Mesendoderm (in vitro differentiated cells): ENCODE data around the gene KL.

Experiments
- DNase-seq: peaks from one replicate; pipeline ENCODE4 v3.0.0; 2013
- H2AK5ac ChIP-seq: 2 replicates; pipeline ENCODE4 v1.6.1; 2013; ENCODE audit warnings: low read length, inconsistent platforms
- H2BK120ac ChIP-seq: 2 replicates; pipeline ENCODE4 v1.6.1; 2013; ENCODE audit warnings: low read depth, mild to moderate bottlenecking, low read length, moderate library complexity, mixed read lengths
- H2BK15ac ChIP-seq: replicated peaks from 2 replicates; pipeline ENCODE4 v1.6.1; 2013; ENCODE audit warnings: low read depth, mild to moderate bottlenecking, moderate library complexity
- H2BK5ac ChIP-seq: 2 replicates; pipeline ENCODE4 v1.6.1; 2013; ENCODE audit warnings: low read length, inconsistent platforms
- H3K18ac ChIP-seq: 2 replicates; pipeline ENCODE4 v1.6.1; 2013; ENCODE audit warnings: mild to moderate bottlenecking, low read length, mixed read lengths
- H3K23ac ChIP-seq: one replicate; pipeline ENCODE4 v1.6.1; 2013; ENCODE audit warnings: low read length
- H3K27ac ChIP-seq: 2 replicates; pipeline ENCODE4 v1.5.1; 2013; ENCODE audit warnings: low read depth, mild to moderate bottlenecking, inconsistent platforms, low read length, moderate library complexity
- H3K27me3 ChIP-seq: 2 replicates; pipeline ENCODE4 v1.6.1; 2013; ENCODE audit warnings: low read length, control low read depth, mild to moderate bottlenecking, inconsistent platforms; ENCODE audit not compliant: insufficient read depth, poor library complexity
- H3K36me3 ChIP-seq: 2 replicates; pipeline ENCODE4 v1.6.1; 2013; ENCODE audit warnings: low read length, inconsistent platforms; ENCODE audit not compliant: control insufficient read depth, insufficient read depth
- H3K4ac ChIP-seq: one replicate; pipeline ENCODE4 v1.6.1; 2013; ENCODE audit warnings: low read depth, mild to moderate bottlenecking, low read length, moderate library complexity
- H3K4me1 ChIP-seq: 2 replicates; pipeline ENCODE4 v1.6.1; 2013; ENCODE audit warnings: low read depth, low read length, inconsistent platforms; ENCODE audit not compliant: control insufficient read depth
- H3K4me2 ChIP-seq: 2 replicates; pipeline ENCODE4 v1.6.1; 2013; ENCODE audit warnings: low read length
- H3K4me3 ChIP-seq: 2 replicates; pipeline ENCODE4 v1.5.1; 2013; ENCODE audit warnings: mild to moderate bottlenecking, low read length
- H3K56ac ChIP-seq: one replicate; pipeline ENCODE4 v1.6.1; 2013; ENCODE audit warnings: low read length
- H3K79me1 ChIP-seq: 2 replicates; pipeline ENCODE4 v1.6.1; 2013; ENCODE audit warnings: low read length, inconsistent platforms
- H3K79me2 ChIP-seq: 2 replicates; pipeline ENCODE4 v1.6.1; 2013; ENCODE audit warnings: mild to moderate bottlenecking, low read length; ENCODE audit not compliant: control insufficient read depth, insufficient read depth
- H3K9ac ChIP-seq: 2 replicates; pipeline ENCODE4 v1.6.1; 2013; ENCODE audit warnings: low read length, inconsistent platforms
- H4K5ac ChIP-seq: one replicate; pipeline ENCODE4 v1.6.1; 2013; ENCODE audit warnings: low read length
- H4K8ac ChIP-seq: one replicate; pipeline ENCODE4 v1.6.1; 2013; ENCODE audit warnings: low read depth, mild to moderate bottlenecking, control low read depth, low read length, moderate library complexity
- WGBS: extraction: QIAGEN DNeasy Blood & Tissue Kit; methylation state at CpG from one replicate; pipeline ENCODE4 v1.1.7; 2013; ENCODE audit warnings: low lambda C conversion rate, missing lambda C conversion rate; ENCODE audit not compliant: insufficient coverage; ENCODE audit errors: extremely low coverage; 5-methylcytosine and 5-hydroxymethylcytosine counted together

Gene KL

DNA sequence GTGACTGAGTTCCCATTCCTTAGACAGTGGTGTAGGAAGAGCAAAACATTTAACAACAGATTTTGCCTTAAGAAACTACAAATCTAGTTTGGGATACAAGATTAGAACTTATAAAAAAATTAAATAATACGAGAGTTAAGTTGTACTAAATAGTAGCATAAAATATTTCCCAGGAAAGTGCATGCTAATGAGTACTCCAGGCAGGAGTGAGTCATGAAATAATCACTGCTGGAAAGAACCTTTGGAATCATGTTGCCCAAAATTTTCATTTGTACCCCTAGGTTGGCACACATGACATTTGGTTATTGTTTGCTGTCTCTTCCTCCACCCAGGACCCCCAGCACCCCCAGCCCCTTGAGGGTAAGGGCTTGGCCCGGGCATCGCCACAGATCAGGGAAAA, 26.3 kb upstream of the KL start:
- H3K18ac ChIP-seq = no peak overlapping the region
- WGBS = no CpG with 5 or more reads among the region's 3 CpGs
- no peak overlapping the region for H3K27ac ChIP-seq
- no peaks in the 10 kb centered on the region for H3K4me1 ChIP-seq
- H3K56ac ChIP-seq = no peak overlapping the region
- no peak overlapping the region for H2AK5ac ChIP-seq
- no peak overlapping the region for H2BK5ac ChIP-seq
- H3K4me2 ChIP-seq = no peak overlapping the region
- no peak overlapping the region for H4K8ac ChIP-seq
- no peak for DNase-seq
- no peaks in the 10 kb centered on the region for H3K79me2 ChIP-seq
- no peak overlapping the region for H3K23ac ChIP-seq
- no peak overlapping the region for H3K9ac ChIP-seq
- H3K4me3 ChIP-seq = no peak overlapping the region
- H2BK120ac ChIP-seq = no peak overlapping the region
- no peaks in the 10 kb centered on the region for H3K27me3 ChIP-seq
- no peaks in the 10 kb centered on the region for H3K79me1 ChIP-seq
- H3K4ac ChIP-seq = no peak overlapping the region
- no peak overlapping the region for H2BK15ac ChIP-seq
- no peaks in the 10 kb centered on the region for H3K36me3 ChIP-seq
- no peak overlapping the region for H4K5ac ChIP-seq

- H3K36me3 ChIP-seq = no peaks in the 10 kb centered on the region
- WGBS = no CpG with 5 or more reads among the region's 8 CpGs
- no peak overlapping the region for H3K4ac ChIP-seq
- no peak overlapping the region for H2BK120ac ChIP-seq
- no peak overlapping the region for H3K27ac ChIP-seq
- no peaks in the 10 kb centered on the region for H3K79me1 ChIP-seq
- H3K4me2 ChIP-seq = no peak overlapping the region
- no peak overlapping the region for H2BK5ac ChIP-seq
- no peak overlapping the region for H3K23ac ChIP-seq
- no peak overlapping the region for H2AK5ac ChIP-seq
- no peaks in the 10 kb centered on the region for H3K27me3 ChIP-seq
- no peak overlapping the region for H4K8ac ChIP-seq
- H3K4me3 ChIP-seq = no peak overlapping the region
- H2BK15ac ChIP-seq = no peak overlapping the region
- no peak overlapping the region for H3K56ac ChIP-seq
- H3K4me1 ChIP-seq = no peaks in the 10 kb centered on the region
- no peak overlapping the region for H3K9ac ChIP-seq
- H3K79me2 ChIP-seq = no peaks in the 10 kb centered on the region
- no peak for DNase-seq
- no peak overlapping the region for H4K5ac ChIP-seq
- no peak overlapping the region for H3K18ac ChIP-seq
Observed at GRCh38 chr13:32993145-32993544, 23.1 kb upstream of the KL start.

DNA sequence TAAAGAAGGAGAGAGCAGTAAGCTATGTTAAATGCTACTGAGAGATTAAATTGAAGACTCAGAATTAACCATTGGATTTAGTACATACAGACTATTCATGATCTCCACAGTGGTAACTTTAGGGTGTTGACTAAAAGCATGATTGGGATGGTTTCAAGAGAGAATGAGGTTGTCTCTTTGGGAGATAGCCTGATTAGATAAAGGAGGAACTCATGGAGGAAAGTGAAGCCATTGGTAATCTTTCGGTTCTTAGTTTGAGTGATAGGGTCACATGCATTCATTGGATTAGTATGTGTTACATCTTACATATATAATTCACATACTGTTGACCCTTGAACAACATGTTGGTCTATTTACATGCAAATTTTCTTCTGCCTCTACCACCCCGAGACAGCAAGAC, 18.8 kb upstream of the KL start:
- no peaks in the 10 kb centered on the region for H3K27me3 ChIP-seq
- H3K79me2 ChIP-seq = no peaks in the 10 kb centered on the region
- H2BK120ac ChIP-seq = no peak overlapping the region
- no peak overlapping the region for H4K5ac ChIP-seq
- no peak overlapping the region for H2BK5ac ChIP-seq
- no peak overlapping the region for H3K18ac ChIP-seq
- no peak overlapping the region for H3K27ac ChIP-seq
- no peak overlapping the region for H3K23ac ChIP-seq
- no peak for DNase-seq
- H3K36me3 ChIP-seq = no peaks in the 10 kb centered on the region
- no peak overlapping the region for H3K4me3 ChIP-seq
- H2BK15ac ChIP-seq = no peak overlapping the region
- H3K9ac ChIP-seq = no peak overlapping the region
- H2AK5ac ChIP-seq = no peak overlapping the region
- WGBS = no CpG with 5 or more reads among the region's 2 CpGs
- H3K4ac ChIP-seq = no peak overlapping the region
- H3K4me2 ChIP-seq = no peak overlapping the region
- no peak overlapping the region for H3K56ac ChIP-seq
- H3K79me1 ChIP-seq = no peaks in the 10 kb centered on the region
- H4K8ac ChIP-seq = no peak overlapping the region
- no peaks in the 10 kb centered on the region for H3K4me1 ChIP-seq

- no peaks in the 10 kb centered on the region for H3K79me1 ChIP-seq
- no CpG with 5 or more reads among the region's 5 CpGs for WGBS
Observed at GRCh38 chr13:32998966-32999365, 17.3 kb upstream of the KL start.

GRCh38 chr13:33000365-33000764, 15.9 kb upstream of the KL start:
- H3K36me3 ChIP-seq = no peaks in the 10 kb centered on the region
- no peak overlapping the region for H3K56ac ChIP-seq
- no CpG with 5 or more reads among the region's 1 CpG for whole genome bisulfite sequencing
- no peak overlapping the region for H4K5ac ChIP-seq
- H3K4me2 ChIP-seq = no peak overlapping the region
- DNase-seq = no peak
- no peak overlapping the region for H3K23ac ChIP-seq
- no peak overlapping the region for H3K4ac ChIP-seq
- no peak overlapping the region for H3K27ac ChIP-seq
- no peaks in the 10 kb centered on the region for H3K79me2 ChIP-seq
- no peak overlapping the region for H3K4me3 ChIP-seq
- no peak overlapping the region for H3K18ac ChIP-seq
- H2AK5ac ChIP-seq = no peak overlapping the region
- no peaks in the 10 kb centered on the region for H3K79me1 ChIP-seq
- H3K4me1 ChIP-seq = peaks cover 4% of the 10 kb centered on the region
- no peaks in the 10 kb centered on the region for H3K27me3 ChIP-seq
- H2BK15ac ChIP-seq = no peak overlapping the region
- no peak overlapping the region for H2BK5ac ChIP-seq
- no peak overlapping the region for H4K8ac ChIP-seq
- no peak overlapping the region for H2BK120ac ChIP-seq
- no peak overlapping the region for H3K9ac ChIP-seq

More at GRCh38 chr13:32998966-32999365, 17.3 kb upstream of the KL start:
- H2BK15ac ChIP-seq = no peak overlapping the region
- H4K5ac ChIP-seq = no peak overlapping the region
- H3K4me1 ChIP-seq = no peaks in the 10 kb centered on the region
- no peak overlapping the region for H2BK120ac ChIP-seq
- H3K18ac ChIP-seq = no peak overlapping the region
- no peaks in the 10 kb centered on the region for H3K79me2 ChIP-seq
- no peaks in the 10 kb centered on the region for H3K36me3 ChIP-seq
- no peak overlapping the region for H3K4ac ChIP-seq
- H3K56ac ChIP-seq = no peak overlapping the region
- H3K9ac ChIP-seq = no peak overlapping the region
- H2BK5ac ChIP-seq = no peak overlapping the region
- no peak overlapping the region for H3K23ac ChIP-seq
- no peak overlapping the region for H4K8ac ChIP-seq
- H3K27me3 ChIP-seq = no peaks in the 10 kb centered on the region
- no peak for DNase-seq
- H2AK5ac ChIP-seq = no peak overlapping the region
- no peak overlapping the region for H3K4me2 ChIP-seq
- no peak overlapping the region for H3K27ac ChIP-seq
- H3K4me3 ChIP-seq = no peak overlapping the region

- H4K5ac ChIP-seq = no peak overlapping the region
- H3K56ac ChIP-seq = no peak overlapping the region
- no peak overlapping the region for H2BK5ac ChIP-seq
- no peaks in the 10 kb centered on the region for H3K36me3 ChIP-seq
- no peak overlapping the region for H3K4ac ChIP-seq
- no peak overlapping the region for H3K27ac ChIP-seq
- no peak overlapping the region for H3K9ac ChIP-seq
- H2BK15ac ChIP-seq = no peak overlapping the region
- no peak for DNase-seq
- no peaks in the 10 kb centered on the region for H3K79me2 ChIP-seq
- no peak overlapping the region for H3K23ac ChIP-seq
- H3K27me3 ChIP-seq = no peaks in the 10 kb centered on the region
- H3K4me3 ChIP-seq = no peak overlapping the region
- no peak overlapping the region for H3K4me2 ChIP-seq
- H3K18ac ChIP-seq = no peak overlapping the region
- no CpG with 5 or more reads among the region's 2 CpGs for WGBS
- no peaks in the 10 kb centered on the region for H3K79me1 ChIP-seq
- H2BK120ac ChIP-seq = no peak overlapping the region
- no peak overlapping the region for H4K8ac ChIP-seq
- H2AK5ac ChIP-seq = no peak overlapping the region
- peaks cover 9% of the 10 kb centered on the region for H3K4me1 ChIP-seq
Observed at GRCh38 chr13:33003458-33004019, 12.7 kb upstream of the KL start.
